Stomach (tissue), 4 donors: ENCODE results near the gene PIEZO2.

Experiments
- CTCF ChIP-seq, 7 experiments: fragments of 450-650 bp in 4 of 7; fragments of 200-600 bp in 3 of 7; sonication (generic) in 3 of 7; IDR thresholded peaks; one replicate each; pipeline ENCODE4 v1.5.1; 2016 to 2019; ENCODE audit warnings: antibody characterized with exemption in 7 of 7, control low read depth in 2 of 7, mild to moderate bottlenecking in 1 of 7
- POLR2A ChIP-seq, 4 donors: fragments of 450-650 bp; IDR thresholded peaks; one replicate each; pipeline ENCODE4 v1.6.1; 2016; ENCODE audit warnings: antibody characterized with exemption in 4 of 4, control low read depth in 2 of 4, mild to moderate bottlenecking in 1 of 4, moderate library complexity in 1 of 4

GRCh38 chr18:10770264-10770663, 379.1 kb downstream of the PIEZO2 start:
- TF ChIP-seq CTCF (IDR thresholded peaks at IDR 0.05) = no peak
- TF ChIP-seq POLR2A (IDR thresholded peaks at IDR 0.05) = no peak
